ENCODE data around the gene IL17RB.

DNA sequence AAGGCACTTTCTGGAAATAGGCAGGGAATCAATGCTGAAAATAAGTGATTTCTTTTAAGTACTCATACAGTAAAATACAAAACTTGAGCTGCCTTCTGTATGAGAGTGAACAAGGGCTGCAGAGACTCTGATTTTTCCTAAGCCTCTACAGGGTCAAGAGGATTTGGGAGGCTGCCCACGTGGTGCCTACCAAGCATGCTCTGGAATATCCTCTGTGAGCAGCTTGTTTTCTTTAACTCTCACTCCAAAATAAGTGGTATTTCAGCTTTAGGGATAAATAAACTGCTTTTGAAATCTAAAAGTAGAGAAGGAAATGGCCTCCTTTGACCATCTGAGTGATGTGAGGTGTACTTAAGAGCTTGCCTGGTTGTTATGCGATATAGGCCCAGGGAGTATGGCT is 53.4 kb downstream of the IL17RB start:
- TF ChIP-seq, protein P1, sequence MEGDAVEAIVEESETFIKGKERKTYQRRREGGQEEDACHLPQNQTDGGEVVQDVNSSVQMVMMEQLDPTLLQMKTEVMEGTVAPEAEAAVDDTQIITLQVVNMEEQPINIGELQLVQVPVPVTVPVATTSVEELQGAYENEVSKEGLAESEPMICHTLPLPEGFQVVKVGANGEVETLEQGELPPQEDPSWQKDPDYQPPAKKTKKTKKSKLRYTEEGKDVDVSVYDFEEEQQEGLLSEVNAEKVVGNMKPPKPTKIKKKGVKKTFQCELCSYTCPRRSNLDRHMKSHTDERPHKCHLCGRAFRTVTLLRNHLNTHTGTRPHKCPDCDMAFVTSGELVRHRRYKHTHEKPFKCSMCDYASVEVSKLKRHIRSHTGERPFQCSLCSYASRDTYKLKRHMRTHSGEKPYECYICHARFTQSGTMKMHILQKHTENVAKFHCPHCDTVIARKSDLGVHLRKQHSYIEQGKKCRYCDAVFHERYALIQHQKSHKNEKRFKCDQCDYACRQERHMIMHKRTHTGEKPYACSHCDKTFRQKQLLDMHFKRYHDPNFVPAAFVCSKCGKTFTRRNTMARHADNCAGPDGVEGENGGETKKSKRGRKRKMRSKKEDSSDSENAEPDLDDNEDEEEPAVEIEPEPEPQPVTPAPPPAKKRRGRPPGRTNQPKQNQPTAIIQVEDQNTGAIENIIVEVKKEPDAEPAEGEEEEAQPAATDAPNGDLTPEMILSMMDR (IDR thresholded peaks at IDR 0.05; ENCODE audit: low read depth, low read length, poor library complexity, severe bottlenecking): no peak
- no peak for TF ChIP-seq EZH2phosphoT487 (IDR thresholded peaks at IDR 0.05; ENCODE audit: borderline replicate concordance, low read length)

All from DOHH2 (cell line).